ENCODE results near the gene CPSF3. TPM values are rescaled to one million over a fixed set of nuclear protein-coding genes. Genes with fewer than 3 reads are reported as not detected.

Gene CPSF3
- total and polyA plus RNA-seq, 2 of the 4 experiments (the other 2 are of a cell fraction) = 29.2 to 64.5 TPM

GRCh38 chr2:9473308-9473984 lies 50.0 kb downstream of the CPSF3 start:
- H2AK5ac ChIP-seq (ENCODE audit: low read depth, low read length) = peak overlapping the region; percentile 20; the same call in 1 of the 2 replicates
- H4K20me1 ChIP-seq (ENCODE audit: insufficient read depth, low read length) = peaks cover 3% of the 10 kb centered on the region; the same call in 1 of the 2 replicates
- H3K56ac ChIP-seq (ENCODE audit: extremely low read depth, insufficient read depth, low read length) = no peak overlapping the region
- H4K91ac ChIP-seq (ENCODE audit: insufficient read depth, low read depth, low read length) = no peak overlapping the region
- H3K9me3 ChIP-seq (ENCODE audit: control insufficient read depth, insufficient read depth, low read length) = no peaks in the 10 kb centered on the region
- dilution Hi-C loops (cut with HindIII; ENCODE audit: low sequenced_read_pairs, unreplicated experiment) = no loop called here
- no peak overlapping the region for H3K14ac ChIP-seq (replicated peaks; ENCODE audit: low read depth, low read length)
- BruUV-seq (replicated peaks) = no TSS peak
- no peak overlapping the region for H2BK120ac ChIP-seq (ENCODE audit: low read depth, low read length)
- ChIA-PET POLR2A (ENCODE audit: unreplicated experiment) (interaction anchor here (0.6 kb wide), 2 partner anchors 17 to 51 kb away, joined by 3 to 10 read pairs; no protein-coding TSS in a partner anchor), CTCF (no interaction called here)
- peak overlapping the region; percentile 95 for H2AFZ ChIP-seq (replicated peaks; ENCODE audit: low read length, poor library complexity)
- no peak overlapping the region for H2BK20ac ChIP-seq (ENCODE audit: low read depth, low read length)
- H2BK5ac ChIP-seq (ENCODE audit: low read depth, low read length, poor library complexity, severe bottlenecking) = no peak overlapping the region
- H3K27me3 ChIP-seq (ENCODE audit: control insufficient read depth, insufficient read depth, low read length) = no peaks in the 10 kb centered on the region
- peaks cover 12% of the 10 kb centered on the region for H3K4me1 ChIP-seq (ENCODE audit: control insufficient read depth, insufficient read depth, low read length)
- H3K4me2 ChIP-seq (ENCODE audit: low read depth, low read length) = peak overlapping the region; percentile 98; the same call in 1 of the 2 replicates
- H3K9ac ChIP-seq (ENCODE audit: low read depth, low read length) = no peak overlapping the region
- in situ Hi-C loops (cut with MboI; ENCODE audit: low sequenced_read_pairs) = no loop called here
- peaks cover 11 to 47% of the 10 kb centered on the region in 2 experiments for H3K79me1 ChIP-seq (ENCODE audit: low read depth in 1 of 2, low read length in 2 of 2)
- WGBS, 2 experiments (ENCODE audit: extremely low coverage in 2 of 2, insufficient read length in 1 of 2) = 39% methylated on average over 4 of the region's 24 CpGs; no CpG with 5 or more reads in 1 of the 2 experiments
- no peak for DNase-seq
- no peak overlapping the region for H3K27ac ChIP-seq (ENCODE audit: insufficient read depth, low read length)
- intact Hi-C loops (cut with micrococcal nuclease) = no loop called here
- H3K23ac ChIP-seq (ENCODE audit: low read depth, low read length) = no peak overlapping the region
- TF ChIP-seq NFE2L2 (IDR thresholded peaks at IDR 0.05; ENCODE audit: low read depth, low read length) = no peak
- no peak for TF ChIP-seq MAZ (IDR thresholded peaks at IDR 0.05; ENCODE audit: borderline replicate concordance, low read depth, low read length)
- TF ChIP-seq MXI1 (IDR thresholded peaks at IDR 0.05; ENCODE audit: borderline replicate concordance, low read depth, low read length) = no peak
- no peak for ATAC-seq (ENCODE audit: low read depth)
- no peak overlapping the region for H3K4ac ChIP-seq (ENCODE audit: low read depth, low read length)
- no peak overlapping the region for H2BK15ac ChIP-seq (ENCODE audit: low read depth, low read length)
- 0 out of 2 replicates have a peak, but pooled peaks cover 8% of the 10 kb centered on the region for H3K9me1 ChIP-seq (ENCODE audit: insufficient read depth, low read length)
- H3K18ac ChIP-seq (ENCODE audit: low read depth, low read length) = no peak overlapping the region
- H3K36me3 ChIP-seq (ENCODE audit: control insufficient read depth, insufficient read depth, low read length) = peaks cover 19% of the 10 kb centered on the region
- H2AK9ac ChIP-seq (replicated peaks; ENCODE audit: low read depth, low read length, poor library complexity) = peak overlapping the region; percentile 48
- peak overlapping the region; percentile 98 to 99; a peak in 3 of 4 replicates for H4K8ac ChIP-seq (ENCODE audit: low read depth in 2 of 2, low read length in 2 of 2)
- H3K4me3 ChIP-seq (ENCODE audit: insufficient read depth, low read depth, low read length) = no peak overlapping the region
- peak overlapping the region; percentile 99 for H4K5ac ChIP-seq (ENCODE audit: low read depth, low read length)

All from IMR-90 (cell line).